Right lobe of liver (tissue), 4 donors: ENCODE measurements around the gene CCR3.

Experiments
- POLR2A ChIP-seq: fragments of 450-650 bp; IDR thresholded peaks from one replicate; pipeline ENCODE4 v1.6.1; 2017; ENCODE audit warnings: antibody characterized with exemption, mild to moderate bottlenecking
- TF ChIP-seq, protein P1 (sequence below), 4 donors: fragments of 200-600 bp in 3 of 4; fragments of 450-650 bp in 1 of 4; IDR thresholded peaks; one replicate each; pipeline versions ENCODE4 v1.5.1 to v1.8.0; 2016 to 2022; ENCODE audit warnings: antibody characterized with exemption in 4 of 4, mild to moderate bottlenecking in 2 of 4
- donor health status: DM: no; HTN: no; CAD: no.
- donor health status: DM: no; HTN: no; CAD: no.
- donor health status: DM: no; HTN: yes; CAD: no.

DNA sequence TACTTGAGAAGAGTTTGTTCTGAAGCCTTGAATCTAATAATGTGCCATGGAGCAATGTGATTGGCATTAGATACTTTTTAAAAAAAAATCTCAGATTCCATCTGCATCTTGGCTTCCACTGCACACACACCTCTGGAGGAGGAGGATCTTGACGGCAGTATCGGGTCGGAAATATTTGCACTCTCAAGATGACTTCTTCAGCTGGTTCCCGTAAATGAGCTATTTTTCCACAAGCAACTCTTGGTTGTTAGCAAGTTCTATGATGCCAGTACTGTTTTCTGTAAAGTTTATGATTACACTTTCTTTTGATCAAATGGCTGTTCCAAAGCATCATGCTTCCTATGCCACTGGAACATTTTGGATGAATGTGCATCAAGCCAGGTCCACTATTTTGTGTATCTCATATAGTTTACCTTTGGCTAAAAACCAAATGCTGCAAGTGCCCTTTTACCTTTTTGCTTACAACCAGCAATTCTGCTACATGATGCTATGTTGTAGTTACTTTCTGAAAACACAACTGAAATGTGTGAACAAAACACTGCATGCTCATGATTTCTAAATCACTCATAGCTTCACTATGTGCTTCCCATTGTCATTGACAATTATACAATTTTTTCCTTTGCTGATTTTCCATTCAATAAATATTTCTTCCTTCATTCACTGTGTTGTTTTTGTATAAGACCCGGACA is 43.8 kb downstream of the CCR3 start:
- TF ChIP-seq, protein P1, sequence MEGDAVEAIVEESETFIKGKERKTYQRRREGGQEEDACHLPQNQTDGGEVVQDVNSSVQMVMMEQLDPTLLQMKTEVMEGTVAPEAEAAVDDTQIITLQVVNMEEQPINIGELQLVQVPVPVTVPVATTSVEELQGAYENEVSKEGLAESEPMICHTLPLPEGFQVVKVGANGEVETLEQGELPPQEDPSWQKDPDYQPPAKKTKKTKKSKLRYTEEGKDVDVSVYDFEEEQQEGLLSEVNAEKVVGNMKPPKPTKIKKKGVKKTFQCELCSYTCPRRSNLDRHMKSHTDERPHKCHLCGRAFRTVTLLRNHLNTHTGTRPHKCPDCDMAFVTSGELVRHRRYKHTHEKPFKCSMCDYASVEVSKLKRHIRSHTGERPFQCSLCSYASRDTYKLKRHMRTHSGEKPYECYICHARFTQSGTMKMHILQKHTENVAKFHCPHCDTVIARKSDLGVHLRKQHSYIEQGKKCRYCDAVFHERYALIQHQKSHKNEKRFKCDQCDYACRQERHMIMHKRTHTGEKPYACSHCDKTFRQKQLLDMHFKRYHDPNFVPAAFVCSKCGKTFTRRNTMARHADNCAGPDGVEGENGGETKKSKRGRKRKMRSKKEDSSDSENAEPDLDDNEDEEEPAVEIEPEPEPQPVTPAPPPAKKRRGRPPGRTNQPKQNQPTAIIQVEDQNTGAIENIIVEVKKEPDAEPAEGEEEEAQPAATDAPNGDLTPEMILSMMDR (IDR thresholded peaks at IDR 0.05) = no peak
- no peak for TF ChIP-seq POLR2A
